Aorta (tissue), 5 donors: ENCODE results near the gene NFILZ. TPM values are rescaled to one million over a fixed set of nuclear protein-coding genes. Genes with fewer than 3 reads are reported as not detected.

Experiments
- ATAC-seq: fragments of 200-7000 bp; cut with Tn5 transposase; one replicate; pipeline ENCODE4 v1.9.1; 2022; ENCODE audit warnings: moderate library complexity; ENCODE audit not compliant: low FRiP score
- DNase-seq, 2 donors: peaks; one replicate each; pipeline ENCODE4 v3.0.0-alpha.2; 2020
- H3K27ac ChIP-seq, 2 donors: one replicate each; pipeline ENCODE4 v1.5.1; 2013; ENCODE audit warnings: low read length in 2 of 2, mild to moderate bottlenecking in 2 of 2, moderate library complexity in 2 of 2, control low read depth in 1 of 2, inconsistent platforms in 1 of 2, low read depth in 1 of 2
- H3K27me3 ChIP-seq, 2 donors: one replicate each; pipeline ENCODE4 v1.6.1; 2013; ENCODE audit warnings: control low read depth in 1 of 2, low read length in 1 of 2, mild to moderate bottlenecking in 1 of 2, moderate library complexity in 1 of 2; ENCODE audit not compliant: insufficient read depth in 2 of 2, control insufficient read depth in 1 of 2
- H3K36me3 ChIP-seq, 2 donors: one replicate each; pipeline ENCODE4 v1.6.1; 2013; ENCODE audit warnings: control low read depth in 1 of 2, low read length in 1 of 2, mild to moderate bottlenecking in 1 of 2; ENCODE audit not compliant: insufficient read depth in 2 of 2, control insufficient read depth in 1 of 2
- H3K4me1 ChIP-seq, 2 donors: one replicate each; pipeline ENCODE4 v1.6.1; 2013; ENCODE audit warnings: low read length in 2 of 2, control low read depth in 1 of 2, mild to moderate bottlenecking in 1 of 2, moderate library complexity in 1 of 2; ENCODE audit not compliant: insufficient read depth in 2 of 2, control insufficient read depth in 1 of 2
- H3K4me3 ChIP-seq, 2 donors: one replicate each; pipeline ENCODE4 v1.5.1; 2013; ENCODE audit warnings: low read length in 2 of 2, control low read depth in 1 of 2, mild to moderate bottlenecking in 1 of 2
- H3K9me3 ChIP-seq: one replicate; pipeline ENCODE4 v1.6.1; 2013; ENCODE audit warnings: mild to moderate bottlenecking, low read length; ENCODE audit not compliant: control insufficient read depth
- WGBS, 2 donors: extraction: QIAGEN DNeasy Blood & Tissue Kit; methylation state at CpG; one replicate each; pipeline ENCODE4 v1.1.7; 2013; 5-methylcytosine and 5-hydroxymethylcytosine counted together
- intact Hi-C, 2 donors: fragments of 100-400 bp; cut with DNase I; formaldehyde crosslinking; loops; one replicate each; pipeline versions ENCODE4 v1.14.2 to v1.15.0; 2022
- long read RNA-seq, 2 donors: library from polyadenylated mRNA; unstranded; transcript quantifications; one replicate each; pipeline ENCODE4 v2.0.0, GENCODE V29; 2020 to 2021
- polyA plus RNA-seq, 2 donors: library from polyadenylated mRNA; stranded (reverse); fragments of 200-250 nt; gene quantifications; one replicate each; pipeline ENCODE4 v1.2.3, GENCODE V29; 2013
- total RNA-seq, 2 donors: library from RNA; stranded (reverse); fragmentation: NEBNext Ultra II Directional; extraction: Animal tissue kit (Norgen Biotek cat#: 25700); gene quantifications; one replicate each; pipeline ENCODE4 v1.2.1, GENCODE V29; 2021
- donor health status: healthy with polysubstance abuse.
- donor health status: Bipolar disorder and iron deficiency.
- donor health status: DM: no; HTN: no; CAD: no.
- donor health status: DM: no; HTN: no; CAD: no.
- donor health status: DM: yes; HTN: yes; CAD: no.

Gene NFILZ
- total RNA-seq, result not detected
- polyA plus RNA-seq, result not detected
- long read RNA-seq, donor 1, result 0 reads
- long read RNA-seq, donor 2, result 0 reads

GRCh38 chr19:8629996-8630683 lies at the start of gene NFILZ:
TSS of gene NFILZ (plus strand) at chr19:8630633. CDS start at chr19:8676766, 46,133 bp downstream.
- no peaks in the 10 kb centered on the region for H3K4me1 ChIP-seq
- WGBS, 2 donors, result 95 to 97% methylated on average over 11 of the region's 11 CpGs
- H3K36me3 ChIP-seq, result no peaks in the 10 kb centered on the region
- no peaks in the 10 kb centered on the region for H3K27me3 ChIP-seq
- peak within 1 kb of the TSS in 1 of 2 donors; percentile 59 for H3K27ac ChIP-seq
- H3K4me3 ChIP-seq, result no peak within 1 kb of the TSS
- intact Hi-C loops, result no loop called here
- no peaks in the 10 kb centered on the region for H3K9me3 ChIP-seq
- DNase-seq, result no peak
- ATAC-seq, result no peak

GRCh38 chr19:8580710-8581281 lies 49.6 kb upstream of the NFILZ start:
- Histone ChIP-seq H3K27ac (no peak overlapping the region), H3K9me3 (no peaks in the 10 kb centered on the region), H3K27me3 (no peaks in the 10 kb centered on the region), H3K4me1 (no peaks in the 10 kb centered on the region), H3K36me3 (no peaks in the 10 kb centered on the region), H3K4me3 (no peak overlapping the region)
- peak; percentile 90 for ATAC-seq
- intact Hi-C loops, result loop anchor here (2.0 to 5.0 kb wide), 2 partner anchors 62 kb away; no protein-coding TSS in a partner anchor
- peak; percentile 87 to 93 for DNase-seq
- WGBS, 2 donors, result 6% methylated on average over 21 of the region's 21 CpGs

GRCh38 chr19:8584965-8585893 lies 45.2 kb upstream of the NFILZ start:
- Histone ChIP-seq H3K4me3 (no peak overlapping the region), H3K4me1 (no peaks in the 10 kb centered on the region), H3K27me3 (no peaks in the 10 kb centered on the region), H3K36me3 (no peaks in the 10 kb centered on the region), H3K27ac (no peak overlapping the region), H3K9me3 (no peaks in the 10 kb centered on the region)
- DNase-seq (no peak), ATAC-seq (no peak)
- intact Hi-C loops, result loop anchor here in 1 of 2 donors (5.0 kb wide), 1 partner anchor 57 kb away; no protein-coding TSS in a partner anchor
- 76 to 83% methylated on average over 57 to 71 of the region's 71 CpGs for WGBS, 2 donors

- DNase-seq, result peak in 1 of 2 donors; percentile 84
- peak; percentile 17 for ATAC-seq
- WGBS, 2 donors, result 77% methylated on average over 34 of the region's 34 CpGs
Measured at GRCh38 chr19:8585894-8586750, 44.3 kb upstream of the NFILZ start.

GRCh38 chr19:8589177-8589714 lies 41.2 kb upstream of the NFILZ start:
- WGBS, 2 donors, result 87 to 90% methylated on average over 28 to 32 of the region's 32 CpGs
- no peak overlapping the region for H3K4me3 ChIP-seq
- intact Hi-C loops, result no loop called here
- no peaks in the 10 kb centered on the region for H3K4me1 ChIP-seq
- no peaks in the 10 kb centered on the region for H3K36me3 ChIP-seq
- H3K9me3 ChIP-seq, result no peaks in the 10 kb centered on the region
- no peak for DNase-seq
- ATAC-seq, result no peak
- no peak overlapping the region for H3K27ac ChIP-seq
- no peaks in the 10 kb centered on the region for H3K27me3 ChIP-seq

More at GRCh38 chr19:8585894-8586750, 44.3 kb upstream of the NFILZ start:
- Histone ChIP-seq H3K4me1 (no peaks in the 10 kb centered on the region), H3K27me3 (no peaks in the 10 kb centered on the region), H3K4me3 (no peak overlapping the region), H3K9me3 (no peaks in the 10 kb centered on the region), H3K27ac (no peak overlapping the region), H3K36me3 (no peaks in the 10 kb centered on the region)
- intact Hi-C loops, result no loop called here

- Histone ChIP-seq H3K4me1 (no peaks in the 10 kb centered on the region), H3K36me3 (no peaks in the 10 kb centered on the region), H3K27ac (no peak overlapping the region), H3K9me3 (no peaks in the 10 kb centered on the region), H3K4me3 (no peak overlapping the region), H3K27me3 (no peaks in the 10 kb centered on the region)
- intact Hi-C loops, result loop anchor here in 1 of 2 donors (2.0 kb wide), 1 partner anchor 20 kb away; no protein-coding TSS in a partner anchor
- peak; percentile 95 for ATAC-seq
- WGBS, 2 donors, result 1% methylated on average over 40 to 55 of the region's 55 CpGs
- DNase-seq, result peak; percentile 98 to 99
Measured at GRCh38 chr19:8592231-8593009, 38.0 kb upstream of the NFILZ start.

GRCh38 chr19:8593931-8594330 lies 36.5 kb upstream of the NFILZ start:
- Histone ChIP-seq H3K36me3 (no peaks in the 10 kb centered on the region), H3K4me1 (no peaks in the 10 kb centered on the region), H3K9me3 (no peaks in the 10 kb centered on the region), H3K27me3 (no peaks in the 10 kb centered on the region), H3K27ac (no peak overlapping the region), H3K4me3 (no peak overlapping the region)
- no peak for ATAC-seq
- DNase-seq, result no peak
- intact Hi-C loops, result loop anchor here in 1 of 2 donors (2.0 kb wide), 1 partner anchor 19 kb away; no protein-coding TSS in a partner anchor
- WGBS, 2 donors, result 64 to 73% methylated on average over 2 of the region's 2 CpGs
